Measurements from ENCODE around the gene TEX10. TPM values are rescaled to one million over a fixed set of nuclear protein-coding genes. Genes with fewer than 3 reads are reported as not detected.

Gene TEX10
- polyA plus RNA-seq, 1 of the 3 experiments (the other 2 are of a cell fraction): 12.7 TPM

- no peak for TF ChIP-seq USF2 (IDR thresholded peaks at IDR 0.05; ENCODE audit: borderline replicate concordance, low read depth, low read length)
- no peak for TF ChIP-seq MEF2A (IDR thresholded peaks at IDR 0.05; ENCODE audit: borderline replicate concordance, low read depth)
- TF ChIP-seq NFIC (IDR thresholded peaks at IDR 0.05; ENCODE audit: borderline replicate concordance): peak; percentile 41; the same call in 1 of the 2 replicates
- no peak for TF ChIP-seq GATA2 (CRISPR knock-in tag; IDR thresholded peaks at IDR 0.05)
- no peak for TF ChIP-seq FOXJ3 (CRISPR knock-in tag; IDR thresholded peaks at IDR 0.05)
- TF ChIP-seq SIN3A (IDR thresholded peaks at IDR 0.05; ENCODE audit: borderline replicate concordance, low read depth, low read length): no peak
- TF ChIP-seq USF1 (IDR thresholded peaks at IDR 0.05; ENCODE audit: borderline replicate concordance, low read depth): no peak
- 0 out of 2 replicates have a peak, but pooled peaks have one; percentile 26 for TF ChIP-seq FOSL2 (IDR thresholded peaks at IDR 0.05; ENCODE audit: borderline replicate concordance, low read depth)
Observed at GRCh38 chr9:100309992-100310391, 42.8 kb downstream of the TEX10 start (continued).

DNA sequence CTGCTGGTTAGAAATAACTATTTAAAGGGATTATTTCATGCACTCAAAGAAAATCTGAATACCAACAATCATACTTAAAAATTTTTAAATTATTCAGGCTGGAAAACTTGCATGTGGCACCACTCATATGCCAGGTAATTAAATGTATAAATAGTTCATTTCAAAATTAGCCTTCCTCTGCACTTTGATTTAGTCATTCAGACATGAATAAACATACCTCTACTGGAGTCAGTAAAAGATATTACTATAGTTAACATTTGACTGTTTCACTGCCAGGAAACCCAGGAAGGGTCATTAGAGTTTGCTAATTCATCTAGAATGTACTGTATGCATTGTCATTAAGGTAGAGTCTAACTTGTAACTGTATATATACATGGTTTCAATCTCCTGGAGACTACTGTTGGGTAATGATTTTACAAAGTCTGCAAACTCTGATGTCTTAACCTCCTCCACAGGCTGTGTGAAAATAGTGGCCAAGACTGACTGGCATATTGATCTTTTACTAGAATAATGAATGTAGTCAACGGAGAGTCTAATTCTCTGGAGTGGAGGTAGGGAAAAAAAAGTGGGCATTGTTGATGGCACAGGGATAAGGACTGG is 43.7 kb downstream of the TEX10 start:
- Histone ChIP-seq H3K79me2 (ENCODE audit: insufficient read depth) (peaks cover 75% of the 10 kb centered on the region), H3K36me3 (replicated peaks in 1 of 2; ENCODE audit: control insufficient read depth in 1 of 2, insufficient read depth in 2 of 2, low read length in 1 of 2) (peaks cover 54 to 69% of the 10 kb centered on the region in 2 experiments), H3K9me3 (no peaks in the 10 kb centered on the region; the same call in 1 of the 2 replicates), H3K27me3 (ENCODE audit: insufficient read depth) (no peaks in the 10 kb centered on the region), H3K4me2 (peak overlapping the region; percentile 32), H3K9ac (peak overlapping the region; percentile 23), H4K20me1 (ENCODE audit: insufficient read depth) (no peaks in the 10 kb centered on the region), H3F3A (replicated peaks; ENCODE audit: insufficient read depth) (peaks cover 57% of the 10 kb centered on the region), H2AFZ (ENCODE audit: low read depth) (no peak overlapping the region), H3K9me2 (no peaks in the 10 kb centered on the region), H3K27ac (ENCODE audit: low read depth in 2 of 2, low read length in 1 of 2) (peak overlapping the region; percentile 58 to 86; a peak in 3 of 4 replicates), H3K4me1 (ENCODE audit: control insufficient read depth in 1 of 2, insufficient read depth in 2 of 2, low read depth in 1 of 2, low read length in 1 of 2) (peaks cover 0 to 26% of the 10 kb centered on the region in 2 experiments; a peak in 1 of 4 replicates), H3K4me3 (ENCODE audit: low read depth in 2 of 2, low read length in 1 of 2) (no peak overlapping the region)
- 79% methylated on average over 1 of the region's 1 CpG for WGBS (ENCODE audit: low lambda C conversion rate)
- TF ChIP-seq SMC3 (IDR thresholded peaks at IDR 0.05; ENCODE audit: low read depth, low read length) (no peak), FOXM1 (IDR thresholded peaks at IDR 0.05; ENCODE audit: low read depth) (no peak), ELF1 (IDR thresholded peaks at IDR 0.05) (no peak), EP300 (IDR thresholded peaks at IDR 0.05; ENCODE audit: borderline replicate concordance in 1 of 2, low read depth in 1 of 2, low read length in 1 of 2) (peak in 1 of 2 experiments; percentile 57; a peak in 1 of 4 replicates), RXRA (IDR thresholded peaks at IDR 0.05; ENCODE audit: borderline replicate concordance, low read depth) (no peak), PBX3 (IDR thresholded peaks at IDR 0.05) (peak; percentile 38; the same call in 1 of the 2 replicates), MEF2A (IDR thresholded peaks at IDR 0.05; ENCODE audit: borderline replicate concordance, low read depth) (peak; percentile 64; the same call in 1 of the 2 replicates), JUND (IDR thresholded peaks at IDR 0.05) (0 out of 2 replicates have a peak, but pooled peaks have one; percentile 17), RFX5 (IDR thresholded peaks at IDR 0.05; ENCODE audit: low read length) (no peak), TCF12 (IDR thresholded peaks at IDR 0.05) (peak; percentile 52), FOSL2 (IDR thresholded peaks at IDR 0.05; ENCODE audit: borderline replicate concordance, low read depth) (peak; percentile 49; the same call in 1 of the 2 replicates), RAD21 (IDR thresholded peaks at IDR 0.05; ENCODE audit: low read length) (no peak)
- TF ChIP-seq, protein P1, sequence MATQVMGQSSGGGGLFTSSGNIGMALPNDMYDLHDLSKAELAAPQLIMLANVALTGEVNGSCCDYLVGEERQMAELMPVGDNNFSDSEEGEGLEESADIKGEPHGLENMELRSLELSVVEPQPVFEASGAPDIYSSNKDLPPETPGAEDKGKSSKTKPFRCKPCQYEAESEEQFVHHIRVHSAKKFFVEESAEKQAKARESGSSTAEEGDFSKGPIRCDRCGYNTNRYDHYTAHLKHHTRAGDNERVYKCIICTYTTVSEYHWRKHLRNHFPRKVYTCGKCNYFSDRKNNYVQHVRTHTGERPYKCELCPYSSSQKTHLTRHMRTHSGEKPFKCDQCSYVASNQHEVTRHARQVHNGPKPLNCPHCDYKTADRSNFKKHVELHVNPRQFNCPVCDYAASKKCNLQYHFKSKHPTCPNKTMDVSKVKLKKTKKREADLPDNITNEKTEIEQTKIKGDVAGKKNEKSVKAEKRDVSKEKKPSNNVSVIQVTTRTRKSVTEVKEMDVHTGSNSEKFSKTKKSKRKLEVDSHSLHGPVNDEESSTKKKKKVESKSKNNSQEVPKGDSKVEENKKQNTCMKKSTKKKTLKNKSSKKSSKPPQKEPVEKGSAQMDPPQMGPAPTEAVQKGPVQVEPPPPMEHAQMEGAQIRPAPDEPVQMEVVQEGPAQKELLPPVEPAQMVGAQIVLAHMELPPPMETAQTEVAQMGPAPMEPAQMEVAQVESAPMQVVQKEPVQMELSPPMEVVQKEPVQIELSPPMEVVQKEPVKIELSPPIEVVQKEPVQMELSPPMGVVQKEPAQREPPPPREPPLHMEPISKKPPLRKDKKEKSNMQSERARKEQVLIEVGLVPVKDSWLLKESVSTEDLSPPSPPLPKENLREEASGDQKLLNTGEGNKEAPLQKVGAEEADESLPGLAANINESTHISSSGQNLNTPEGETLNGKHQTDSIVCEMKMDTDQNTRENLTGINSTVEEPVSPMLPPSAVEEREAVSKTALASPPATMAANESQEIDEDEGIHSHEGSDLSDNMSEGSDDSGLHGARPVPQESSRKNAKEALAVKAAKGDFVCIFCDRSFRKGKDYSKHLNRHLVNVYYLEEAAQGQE (IDR thresholded peaks at IDR 0.05; ENCODE audit: low read depth, low read length): no peak
- ChIA-PET CTCF (interaction anchor here (1.5 kb wide), 1 partner anchor 11 kb away, joined by 3 read pairs; no protein-coding TSS in a partner anchor), POLR2A (no interaction called here)
- no peak for DNase-seq
